Upper lobe of right lung (tissue), 1 donor: ENCODE results near the gene CCNK. TPM values are rescaled to one million over a fixed set of nuclear protein-coding genes. Genes with fewer than 3 reads are reported as not detected.

Source experiments
- ATAC-seq: fragments of 200-7000 bp; cut with Tn5 transposase; one replicate; pipeline ENCODE4 v1.9.1; 2020; ENCODE audit warnings: mild to moderate bottlenecking, moderate library complexity
- DNase-seq: peaks from one replicate; pipeline ENCODE4 v3.0.0-alpha.2; 2020
- H3K27ac ChIP-seq: fragments of 200-600 bp; one replicate; pipeline ENCODE4 v1.8.0; 2022
- H3K27me3 ChIP-seq: fragments of 200-600 bp; one replicate; pipeline ENCODE4 v1.8.0; 2022; ENCODE audit warnings: mild to moderate bottlenecking
- H3K36me3 ChIP-seq: fragments of 200-600 bp; one replicate; pipeline ENCODE4 v1.8.0; 2022
- H3K4me1 ChIP-seq: fragments of 200-600 bp; one replicate; pipeline ENCODE4 v1.8.0; 2022
- H3K4me3 ChIP-seq: fragments of 200-600 bp; one replicate; pipeline ENCODE4 v1.8.0; 2022; ENCODE audit warnings: mild to moderate bottlenecking
- H3K9me3 ChIP-seq: fragments of 200-600 bp; one replicate; pipeline ENCODE4 v1.8.0; 2022
- CTCF ChIP-seq: fragments of 200-600 bp; IDR thresholded peaks from one replicate; pipeline ENCODE4 v1.8.0; 2022; ENCODE audit warnings: antibody characterized with exemption
- intact Hi-C: fragments of 100-400 bp; cut with DNase I; formaldehyde crosslinking; loops from one replicate; pipeline ENCODE4 v1.11.0; 2022
- total RNA-seq: library from RNA; stranded (reverse); fragmentation: NEBNext Ultra II Directional; extraction: Animal tissue kit (Norgen Biotek cat#: 25700); gene quantifications from one replicate; pipeline ENCODE4 v1.2.1, GENCODE V29; 2021
- donor health status: DM: no; HTN: yes; CAD: no; lungs with severe emphysema.

The CCNK gene
- total RNA-seq, 1 donor from 2014 or later = 48.7 TPM

GRCh38 chr14:99522025-99522401 lies 40.8 kb downstream of the CCNK start:
- Histone ChIP-seq H3K4me3 (no peak overlapping the region), H3K36me3 (no peaks in the 10 kb centered on the region), H3K9me3 (no peaks in the 10 kb centered on the region), H3K27me3 (no peaks in the 10 kb centered on the region), H3K27ac (no peak overlapping the region), H3K4me1 (peaks cover 26% of the 10 kb centered on the region)
- TF ChIP-seq CTCF = no peak
- ATAC-seq = no peak
- intact Hi-C loops = no loop called here
- DNase-seq = no peak

GRCh38 chr14:99522457-99522891 lies 41.3 kb downstream of the CCNK start:
- intact Hi-C loops = no loop called here
- no peak for ATAC-seq

GRCh38 chr14:99522934-99523703 lies 41.9 kb downstream of the CCNK start:
- DNase-seq (no peak), ATAC-seq (no peak)
- TF ChIP-seq CTCF = no peak
- H3K9me3 ChIP-seq = no peaks in the 10 kb centered on the region
- H3K4me1 ChIP-seq = peaks cover 26% of the 10 kb centered on the region
- intact Hi-C loops = no loop called here
- H3K36me3 ChIP-seq = no peaks in the 10 kb centered on the region
- no peak overlapping the region for H3K4me3 ChIP-seq
- H3K27ac ChIP-seq = no peak overlapping the region
- no peaks in the 10 kb centered on the region for H3K27me3 ChIP-seq

More at GRCh38 chr14:99522457-99522891, 41.3 kb downstream of the CCNK start:
- Histone ChIP-seq H3K4me3 (no peak overlapping the region), H3K27me3 (no peaks in the 10 kb centered on the region), H3K27ac (no peak overlapping the region), H3K4me1 (peaks cover 26% of the 10 kb centered on the region), H3K9me3 (no peaks in the 10 kb centered on the region), H3K36me3 (no peaks in the 10 kb centered on the region)
- TF ChIP-seq CTCF = no peak
- DNase-seq = no peak

GRCh38 chr14:99523704-99524055 lies 42.5 kb downstream of the CCNK start:
- Histone ChIP-seq H3K27ac (no peak overlapping the region), H3K4me1 (peaks cover 24% of the 10 kb centered on the region)
- intact Hi-C loops = no loop called here

GRCh38 chr14:99524091-99524661 lies 43.0 kb downstream of the CCNK start:
- peak; percentile 29 for ATAC-seq
- intact Hi-C loops = no loop called here
- DNase-seq = no peak

More at GRCh38 chr14:99523704-99524055, 42.5 kb downstream of the CCNK start:
- no peak for DNase-seq
- TF ChIP-seq CTCF = no peak
- Histone ChIP-seq H3K27me3 (no peaks in the 10 kb centered on the region), H3K36me3 (no peaks in the 10 kb centered on the region), H3K4me3 (no peak overlapping the region), H3K9me3 (no peaks in the 10 kb centered on the region)
- ATAC-seq = no peak

More at GRCh38 chr14:99524091-99524661, 43.0 kb downstream of the CCNK start:
- TF ChIP-seq CTCF = no peak
- Histone ChIP-seq H3K27me3 (no peaks in the 10 kb centered on the region), H3K36me3 (no peaks in the 10 kb centered on the region), H3K4me1 (peaks cover 23% of the 10 kb centered on the region), H3K9me3 (no peaks in the 10 kb centered on the region), H3K27ac (peak overlapping the region; percentile 6), H3K4me3 (no peak overlapping the region)
